ENCODE results near the gene ANKRD33B. TPM values are rescaled to one million over a fixed set of nuclear protein-coding genes. Genes with fewer than 3 reads are reported as not detected.
A peak's percentile ranks its signal among the peaks of the same experiment; 100 is the strongest.
"Not testable (repeated sequence)": the region's sequence is repeated elsewhere in the genome, so short reads cannot be mapped to it uniquely, and the experiment has no call there.

The ANKRD33B gene
- total RNA-seq (2014; rRNA removed; shearing (Covaris generic)) = 1.2 and 2.3 TPM in 2 replicates

DNA sequence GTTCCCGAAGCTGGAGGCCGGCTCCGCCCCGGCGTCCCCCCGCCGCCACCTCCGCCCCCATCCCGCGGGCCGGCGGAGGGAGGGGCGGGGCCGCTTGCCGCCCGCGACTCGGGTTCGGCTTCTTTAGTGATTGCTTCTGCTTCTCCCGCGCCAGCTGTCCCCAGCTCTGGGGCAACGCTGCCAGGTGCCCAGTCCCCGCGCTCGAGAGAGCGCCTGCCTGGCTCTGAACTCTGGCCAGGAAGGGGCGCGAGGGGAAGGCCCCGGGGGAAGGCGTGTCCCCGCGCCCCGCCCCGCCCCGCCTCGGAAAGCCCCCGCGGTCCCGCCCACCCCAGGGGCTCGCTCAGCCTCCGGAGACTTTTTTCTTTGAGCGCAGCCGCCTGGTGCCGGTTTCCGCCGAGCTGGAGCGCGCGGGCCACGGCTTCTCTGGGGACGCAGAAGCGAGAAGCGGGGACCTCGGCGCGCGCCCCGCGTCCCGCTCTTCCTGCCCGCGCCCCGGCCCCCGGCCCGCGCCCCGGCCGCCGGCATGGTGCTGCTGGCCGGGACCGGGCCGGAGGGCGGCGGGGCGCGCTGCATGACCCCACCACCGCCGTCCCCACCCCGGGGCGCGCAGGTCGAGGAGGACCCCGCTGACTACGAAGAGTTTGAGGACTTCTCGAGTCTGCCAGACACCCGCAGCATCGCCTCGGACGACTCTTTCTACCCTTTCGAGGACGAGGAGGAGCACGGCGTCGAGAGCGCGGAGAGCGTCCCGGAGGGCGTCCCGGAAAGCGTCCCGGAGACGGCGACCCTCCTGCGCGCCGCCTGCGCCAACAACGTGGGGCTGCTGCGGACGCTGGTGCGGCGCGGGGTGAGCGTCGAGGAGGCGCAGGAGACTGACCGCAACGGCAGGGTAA is at the start of gene ANKRD33B:
TSS of gene ANKRD33B (plus strand) at position 126 of the 893 bp plus-strand sequence. CDS start at position 524, 398 bp downstream.
- peak; percentile 67 for DNase-seq (ENCODE audit: low spot score)

DNA sequence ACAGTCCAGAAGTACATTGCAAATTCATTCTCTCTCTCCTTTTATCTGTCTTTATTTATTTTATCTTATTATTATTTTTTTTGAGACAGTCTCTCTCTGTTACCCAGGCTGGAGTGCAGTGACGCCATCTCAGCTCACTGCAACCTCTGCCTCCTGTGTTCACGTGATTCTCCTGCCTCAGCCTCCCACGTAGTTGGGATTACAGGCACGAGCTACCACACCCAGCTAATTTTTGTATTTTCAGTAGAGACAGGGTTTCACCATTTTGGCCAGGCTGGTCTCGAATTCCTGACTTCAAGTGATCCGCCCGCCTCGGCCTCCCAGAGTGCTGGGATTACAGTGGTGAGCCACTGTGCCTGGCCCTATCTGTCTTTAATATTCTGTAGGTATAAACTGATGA is 49.3 kb upstream of the ANKRD33B start:
- not testable (repeated sequence) for DNase-seq (ENCODE audit: low spot score)

DNA sequence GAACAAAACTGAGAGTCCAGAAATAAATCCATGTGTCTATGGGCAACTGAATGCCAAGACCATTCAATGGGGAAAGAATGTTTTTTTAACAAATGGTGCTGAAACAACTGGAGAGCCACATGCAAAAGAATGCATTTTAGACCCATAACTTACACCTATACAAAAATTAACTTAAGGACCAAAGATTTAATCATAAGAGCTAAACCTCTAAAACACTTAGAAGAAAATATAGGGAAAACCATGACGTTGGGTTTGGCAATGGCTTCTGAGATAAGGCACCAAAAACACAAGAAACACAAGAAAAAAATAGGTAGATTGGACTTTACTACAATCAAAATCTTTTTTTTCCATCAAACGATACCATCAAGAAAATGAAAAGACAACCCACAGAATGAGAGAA is 48.4 kb upstream of the ANKRD33B start:
- DNase-seq (ENCODE audit: low spot score) = no peak

DNA sequence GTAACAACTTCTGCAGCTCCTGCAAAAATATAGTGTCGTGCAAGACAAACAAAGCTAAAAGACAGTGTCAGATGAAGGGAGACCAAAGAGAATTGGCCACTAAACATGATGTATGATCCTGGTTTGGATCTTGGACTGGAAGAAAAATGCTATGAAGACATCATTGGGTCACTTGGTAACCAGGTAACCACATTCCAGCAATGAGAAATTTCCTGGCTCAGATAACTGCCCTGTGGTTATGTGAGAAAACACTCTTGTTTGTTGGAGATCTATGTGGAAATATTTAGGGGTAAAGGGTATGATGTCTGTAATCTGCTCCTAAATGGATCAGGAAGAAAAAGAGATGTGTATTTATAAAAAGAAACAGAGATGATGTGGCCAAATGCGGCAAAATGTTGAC is 45.5 kb upstream of the ANKRD33B start:
- peak; percentile 77 for DNase-seq (ENCODE audit: low spot score)

DNA sequence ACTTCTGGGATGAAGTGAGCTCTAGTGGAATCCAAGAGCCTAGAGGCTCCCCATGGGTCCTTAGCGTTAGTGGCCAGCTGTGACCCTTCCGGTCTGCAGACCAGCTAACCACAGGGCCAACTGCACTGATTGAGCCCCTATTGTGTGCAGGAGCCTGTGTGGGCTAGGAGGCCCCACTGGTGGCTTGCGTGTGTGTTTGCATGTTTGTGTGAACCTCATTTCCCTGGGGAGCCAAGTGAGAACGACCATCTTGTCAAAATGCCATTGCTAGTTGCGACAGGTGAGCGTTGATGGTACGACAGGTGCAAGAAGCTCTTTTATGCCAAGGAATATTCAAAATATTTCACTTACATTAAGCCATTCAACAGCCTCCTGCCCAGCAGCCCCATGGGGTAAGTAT is 44.1 kb upstream of the ANKRD33B start:
- DNase-seq (ENCODE audit: low spot score) = no peak

DNA sequence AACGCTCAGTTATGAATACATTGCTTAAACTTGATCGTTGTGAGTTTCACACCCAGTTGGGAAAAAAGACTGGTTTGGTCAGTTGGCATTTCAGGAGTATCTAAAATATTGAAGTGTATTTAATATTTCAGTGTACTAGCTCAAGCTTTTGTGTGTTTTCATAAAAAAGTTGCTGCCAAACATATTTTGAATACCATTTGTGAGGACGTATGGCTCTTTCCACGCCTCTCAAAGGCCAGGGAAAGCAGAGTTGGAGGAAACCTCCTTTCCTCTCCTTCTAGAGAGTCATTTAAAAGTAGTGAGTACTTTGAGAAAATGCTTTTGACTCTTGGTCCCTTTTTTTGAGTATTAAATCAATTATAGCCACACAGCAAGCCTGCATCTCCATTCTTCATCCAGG is 43.2 kb upstream of the ANKRD33B start:
- DNase-seq (ENCODE audit: low spot score) = no peak

DNA sequence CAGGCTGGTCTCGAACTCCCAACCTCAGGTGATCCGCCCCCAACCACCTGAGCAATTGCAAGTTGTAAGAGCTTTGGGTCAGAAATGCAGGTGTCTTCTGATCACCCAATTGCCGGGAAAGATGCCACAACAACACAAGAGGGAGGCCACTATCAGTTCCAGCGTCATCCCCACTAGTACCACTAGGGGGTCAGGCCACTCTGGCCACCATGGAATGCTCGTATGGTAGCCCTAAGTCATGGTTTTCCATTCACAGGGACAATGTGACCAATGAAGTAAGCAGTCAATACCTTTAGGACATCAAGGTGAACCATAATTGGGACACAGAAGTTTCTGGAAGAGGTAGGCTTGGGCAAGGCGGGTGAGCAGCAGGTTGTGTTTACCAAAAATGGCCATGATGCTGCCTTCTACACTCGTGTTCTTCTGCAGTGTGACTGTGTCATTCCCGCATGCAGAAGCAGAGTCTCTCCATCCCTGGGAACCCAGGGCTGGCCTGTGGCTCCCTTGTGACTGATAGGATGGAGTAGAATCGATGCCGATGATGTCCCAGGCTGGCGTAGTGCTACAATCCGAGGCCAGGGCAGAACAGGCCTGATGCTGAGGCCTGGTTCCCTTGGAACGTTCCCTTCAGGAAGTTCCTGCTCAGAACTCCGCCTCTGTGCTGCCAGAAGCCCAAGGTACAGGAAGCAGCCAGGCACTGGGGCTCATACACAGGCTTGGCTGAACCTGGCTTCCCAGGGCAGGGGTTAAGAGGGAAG is 42.2 kb upstream of the ANKRD33B start:
- no peak for DNase-seq (ENCODE audit: low spot score)

DNA sequence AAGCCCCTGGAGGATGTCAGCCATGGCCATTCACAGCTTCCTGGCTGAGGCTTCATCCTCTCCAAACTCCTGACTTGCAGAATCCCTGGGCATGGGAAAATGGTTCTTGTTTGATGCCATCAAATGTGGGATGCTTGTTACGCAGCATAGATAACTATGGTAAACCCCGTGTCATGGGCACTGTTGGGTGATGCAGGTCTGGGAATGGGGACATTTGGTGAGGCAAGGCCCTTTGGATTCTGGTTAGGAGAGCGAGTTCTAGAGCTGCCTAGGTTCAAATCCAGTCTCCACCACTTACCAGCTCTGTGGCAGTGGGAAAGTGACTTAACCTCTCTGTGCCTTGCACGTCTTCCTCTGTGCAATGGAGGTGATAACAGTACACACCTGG is 41.7 kb upstream of the ANKRD33B start:
- no peak for DNase-seq (ENCODE audit: low spot score)

DNA sequence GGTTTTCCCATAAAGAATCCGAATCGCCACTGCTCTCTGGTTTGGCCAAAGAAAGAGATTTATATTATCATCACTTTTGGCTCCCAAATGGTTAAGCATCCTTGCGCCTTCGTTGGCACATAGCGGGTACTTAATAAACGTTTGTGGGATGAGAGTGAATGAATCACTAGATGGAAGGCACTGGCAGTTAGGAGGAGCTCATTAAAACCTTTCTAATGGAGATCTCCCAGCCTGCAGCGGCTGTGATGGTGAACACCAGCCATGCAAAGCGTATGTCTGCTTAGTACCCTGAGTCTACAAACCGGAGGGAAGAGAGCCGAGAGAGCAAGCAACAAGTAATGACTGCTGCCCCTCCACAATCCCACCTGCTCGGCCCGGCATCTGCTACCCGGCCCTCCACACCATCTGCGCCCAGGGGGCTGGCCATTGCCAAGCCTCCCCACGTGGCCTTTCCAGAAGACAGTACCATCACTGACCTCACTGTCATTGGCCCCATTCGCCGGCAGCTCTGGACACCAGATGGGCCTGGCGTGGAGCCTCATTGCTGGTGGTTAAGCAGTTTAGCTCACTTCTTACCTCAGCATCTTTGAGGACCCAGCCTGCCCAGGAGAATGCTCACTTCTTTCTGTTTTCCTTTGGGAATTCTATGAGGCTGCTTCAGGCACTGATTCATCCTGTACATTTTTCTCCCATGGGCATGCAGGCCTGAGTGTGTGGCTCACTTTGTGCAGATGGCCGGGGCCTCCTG is 39.3 kb upstream of the ANKRD33B start:
- peak; percentile 85 for DNase-seq (ENCODE audit: low spot score)

DNA sequence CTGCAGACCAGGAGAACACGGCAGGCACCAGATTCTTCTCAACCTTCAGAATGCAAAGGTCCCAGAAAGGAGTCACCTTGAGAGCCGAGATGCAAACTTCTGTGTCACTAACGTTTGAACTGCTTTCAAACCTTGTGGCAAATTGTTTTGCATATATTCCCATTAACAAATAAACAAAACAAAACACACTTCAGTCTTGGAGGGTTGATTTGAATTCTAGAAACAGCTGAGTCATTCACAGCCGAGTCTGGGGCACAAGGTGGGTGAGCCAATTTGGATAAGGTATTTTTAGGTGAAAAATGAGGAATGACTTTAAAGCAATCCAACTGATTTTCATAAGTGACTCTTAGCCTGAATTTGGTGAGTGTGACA is 38.8 kb upstream of the ANKRD33B start:
- no peak for DNase-seq (ENCODE audit: low spot score)

DNA sequence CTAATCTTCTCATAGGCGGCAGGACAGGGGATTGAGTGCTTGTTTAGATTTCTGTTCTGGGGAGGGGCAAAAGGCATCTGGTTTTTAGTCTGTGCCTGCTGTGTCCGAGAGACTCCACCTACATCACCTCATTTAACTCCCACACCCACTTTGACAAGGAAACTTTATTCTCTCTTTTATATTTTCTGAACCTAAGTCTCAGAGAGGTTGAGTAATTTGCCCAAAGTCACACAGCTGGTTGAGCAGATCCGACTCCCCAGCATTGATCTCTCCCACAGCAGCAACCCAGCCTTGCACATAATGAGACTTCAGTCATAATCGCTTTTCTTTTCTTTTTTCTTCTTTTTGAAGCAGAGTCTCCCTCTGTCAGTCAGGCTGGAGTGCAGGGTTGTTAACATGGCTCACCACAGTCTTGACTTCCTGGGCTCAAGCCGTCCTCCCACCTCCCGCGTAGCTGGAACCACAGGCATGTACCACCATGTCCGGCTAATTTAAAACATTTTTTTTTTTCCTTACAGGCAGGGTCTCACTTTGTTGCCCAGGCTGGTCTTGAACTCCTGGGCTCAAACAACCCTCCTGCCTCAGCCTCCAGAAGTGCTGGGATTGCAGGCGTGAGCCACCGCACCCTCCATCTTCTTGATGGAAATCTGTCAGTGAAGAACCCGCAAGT is 36.5 kb upstream of the ANKRD33B start:
- DNase-seq (ENCODE audit: low spot score) = no peak

DNA sequence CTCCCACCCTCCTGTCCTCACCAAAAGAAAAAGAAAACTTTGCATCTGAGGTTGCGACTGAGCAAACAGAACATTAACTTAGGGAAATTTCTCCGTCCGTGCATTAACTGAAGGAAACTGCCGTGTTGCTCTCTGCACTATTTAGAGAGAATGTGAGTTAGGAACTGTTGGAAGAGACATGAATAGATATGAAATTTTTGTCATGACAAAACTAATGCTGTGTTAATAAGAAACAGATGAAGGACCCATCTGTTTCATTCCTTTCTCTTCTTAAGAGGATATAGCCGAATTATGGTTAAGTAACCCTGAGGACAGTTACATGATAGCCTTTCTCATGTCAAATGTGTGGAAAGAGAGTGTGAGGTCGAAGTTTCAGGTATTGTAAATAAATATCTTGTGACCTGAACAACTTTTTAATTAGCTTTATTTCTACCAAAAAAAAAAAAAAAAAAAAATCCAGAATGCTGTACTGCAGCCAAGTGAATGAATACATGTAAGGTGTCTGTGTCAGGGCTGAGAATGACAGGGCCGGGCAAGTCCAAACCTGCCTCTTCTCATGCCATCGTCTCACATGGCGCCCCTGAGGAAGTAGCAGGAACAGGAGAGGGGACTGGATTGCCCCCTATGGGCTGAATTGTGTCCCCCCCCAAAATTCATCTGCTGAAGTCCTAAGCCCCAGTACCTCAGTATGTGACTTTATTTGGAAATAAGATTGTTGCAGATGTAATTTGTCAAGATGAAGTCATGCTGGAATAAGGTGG is 35.6 kb upstream of the ANKRD33B start:
- no peak for DNase-seq (ENCODE audit: low spot score)

DNA sequence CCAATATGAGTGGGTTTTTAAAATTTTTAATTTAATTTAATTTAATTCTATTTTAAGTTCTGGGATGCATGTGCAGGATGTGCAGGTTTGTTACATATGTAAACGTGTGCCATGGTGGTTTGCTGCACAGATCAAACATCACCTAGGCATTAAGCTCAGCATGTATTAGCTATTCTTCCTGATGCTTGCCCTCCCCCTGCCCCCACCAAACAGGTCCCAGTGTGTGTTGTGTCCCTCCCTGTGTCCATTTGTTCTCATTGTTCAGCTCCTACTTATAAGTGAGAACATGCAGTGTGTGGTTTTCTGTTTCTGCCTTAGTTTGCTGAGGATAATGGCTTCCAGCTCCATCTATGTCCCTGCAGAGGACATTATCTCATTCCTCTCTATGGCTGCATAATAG is 35.0 kb upstream of the ANKRD33B start:
- DNase-seq (ENCODE audit: low spot score) = no peak

DNA sequence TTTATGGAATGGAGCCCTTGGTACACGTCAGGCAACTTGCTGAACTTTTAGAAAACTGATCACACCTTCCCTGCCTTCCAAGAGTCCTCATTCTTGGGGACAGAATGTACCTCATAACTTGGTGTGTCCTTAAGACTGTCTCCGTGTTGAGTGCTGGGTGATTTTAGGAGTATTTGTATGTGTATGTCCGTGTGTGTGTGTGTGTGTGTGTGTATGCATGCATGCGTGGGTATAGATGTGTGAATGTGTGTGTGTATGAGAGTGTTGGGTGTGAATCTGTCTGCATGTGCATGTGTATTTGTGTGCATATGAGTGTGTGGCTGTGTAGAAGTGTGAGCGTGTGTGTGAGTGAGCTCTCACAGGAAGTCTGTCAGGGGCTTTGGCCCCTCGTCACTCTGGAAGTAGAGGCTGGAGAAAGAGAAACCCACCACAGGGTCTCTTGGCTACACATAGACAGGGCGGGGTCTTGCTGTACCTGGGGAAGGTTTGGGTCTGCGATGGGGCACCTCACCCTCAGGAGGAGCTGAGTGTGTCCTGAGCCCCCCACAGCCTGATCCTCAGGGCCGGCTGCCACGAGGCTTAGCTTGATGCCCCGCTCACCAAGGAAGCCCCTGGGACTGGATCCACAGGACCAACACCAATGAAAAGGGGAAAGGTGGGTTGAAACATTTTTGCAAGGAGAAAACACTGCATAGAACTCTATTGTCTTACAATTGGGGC is 33.1 kb upstream of the ANKRD33B start:
- DNase-seq (ENCODE audit: low spot score) = no peak

DNA sequence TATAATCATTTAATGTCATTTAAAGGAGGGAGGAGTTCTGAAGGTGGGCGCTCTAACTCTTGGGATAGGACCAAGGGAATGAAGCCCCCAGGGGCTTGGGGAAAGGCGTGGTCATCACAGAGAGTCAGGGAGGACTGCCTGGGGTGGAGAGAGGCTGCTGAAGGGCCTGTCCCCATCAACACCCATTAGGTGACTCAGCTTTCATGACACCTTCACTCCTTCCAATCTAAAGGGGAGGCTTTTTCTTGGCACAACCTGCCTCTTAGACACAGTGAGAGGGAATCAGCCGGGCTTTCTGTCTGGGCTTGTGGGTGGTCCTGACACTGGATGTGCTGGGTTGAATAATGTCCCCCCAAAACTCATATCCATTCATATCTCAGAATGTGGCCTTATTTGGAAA is 31.4 kb upstream of the ANKRD33B start:
- DNase-seq (ENCODE audit: low spot score) = no peak

DNA sequence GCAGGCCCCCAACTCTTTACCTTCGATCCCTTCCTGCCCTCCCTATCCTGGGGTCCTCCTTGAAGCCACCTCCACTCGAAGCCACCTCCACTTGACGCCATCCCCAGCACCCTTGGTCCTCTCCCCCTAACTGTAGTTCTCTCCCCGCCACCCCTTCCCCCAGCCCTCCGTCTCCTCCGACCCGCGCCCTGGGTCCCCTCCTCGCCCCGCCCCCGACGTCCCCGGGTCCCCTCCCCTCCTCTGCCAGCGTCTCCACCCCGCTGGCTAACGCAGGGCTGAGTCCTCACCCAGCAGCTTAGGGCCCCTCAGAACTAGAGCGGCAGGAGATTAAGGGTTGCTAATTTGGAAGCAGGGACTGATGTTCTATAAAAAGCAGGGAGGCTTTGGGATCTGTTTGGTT is 30.6 kb upstream of the ANKRD33B start:
- no peak for DNase-seq (ENCODE audit: low spot score)

DNA sequence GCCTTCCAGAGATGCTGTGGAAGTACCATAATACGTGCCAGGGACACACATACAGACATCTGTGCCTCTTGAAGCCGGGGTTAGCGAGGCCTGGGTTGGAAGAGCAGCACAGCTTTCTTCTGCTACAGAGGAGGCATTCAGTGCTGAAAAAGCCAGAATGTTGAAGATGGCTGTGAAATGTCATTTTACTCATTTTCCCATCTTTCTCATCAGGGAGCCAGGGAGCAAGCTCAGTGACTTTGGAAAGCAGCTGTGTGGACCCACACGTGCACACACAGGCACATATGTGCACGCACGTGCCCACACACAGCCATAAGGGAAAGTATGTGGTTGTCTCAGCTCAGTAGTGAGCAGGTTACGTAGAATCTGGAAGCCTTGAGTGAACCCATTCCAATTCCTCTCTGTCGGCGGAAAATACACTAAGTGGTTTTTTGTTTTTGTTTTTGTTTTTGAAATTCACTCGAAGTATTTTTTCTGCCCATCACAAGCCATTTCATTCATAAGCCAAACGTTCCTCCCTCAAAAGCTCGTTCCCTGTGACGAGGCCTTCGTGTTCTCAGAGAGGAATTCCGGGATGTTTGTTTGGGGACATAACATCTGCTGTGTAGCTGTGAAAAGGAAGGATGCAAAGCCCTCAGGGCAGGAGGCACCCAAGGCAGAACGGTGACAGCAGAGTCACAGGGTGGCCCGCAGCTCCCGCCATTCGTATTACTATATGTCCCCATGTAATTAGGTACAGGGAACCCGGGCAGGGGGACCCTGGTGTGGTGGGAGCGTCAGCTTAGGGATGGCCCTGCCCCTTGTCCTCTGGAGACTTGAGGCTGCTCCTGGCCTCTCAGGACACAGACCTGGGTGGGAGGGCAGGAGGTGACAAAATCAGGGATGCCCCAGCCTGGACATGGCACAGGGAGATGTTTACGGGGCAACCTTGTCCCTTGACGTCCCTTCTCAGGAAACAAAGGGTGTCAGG is 29.0 kb upstream of the ANKRD33B start:
- no peak for DNase-seq (ENCODE audit: low spot score)

DNA sequence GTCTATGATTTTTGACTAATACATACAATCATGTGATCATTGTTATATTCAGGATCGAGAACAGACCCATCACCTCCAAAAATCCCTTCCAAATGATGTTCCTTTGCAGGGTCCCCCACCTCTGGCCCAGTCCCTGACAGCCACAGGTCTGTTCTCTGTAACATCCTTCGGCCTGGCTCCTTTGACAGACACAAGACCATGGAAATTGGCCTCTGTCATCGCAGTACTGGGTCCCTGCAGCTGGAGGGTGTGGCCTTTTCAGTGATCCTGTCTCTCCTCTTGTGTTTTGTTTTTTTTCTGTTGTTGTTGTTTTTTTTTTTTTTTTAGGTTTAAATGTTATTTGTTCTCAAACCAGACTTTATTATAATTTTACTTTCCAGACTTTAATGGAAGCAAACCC is 27.4 kb upstream of the ANKRD33B start:
- no peak for DNase-seq (ENCODE audit: low spot score)

DNA sequence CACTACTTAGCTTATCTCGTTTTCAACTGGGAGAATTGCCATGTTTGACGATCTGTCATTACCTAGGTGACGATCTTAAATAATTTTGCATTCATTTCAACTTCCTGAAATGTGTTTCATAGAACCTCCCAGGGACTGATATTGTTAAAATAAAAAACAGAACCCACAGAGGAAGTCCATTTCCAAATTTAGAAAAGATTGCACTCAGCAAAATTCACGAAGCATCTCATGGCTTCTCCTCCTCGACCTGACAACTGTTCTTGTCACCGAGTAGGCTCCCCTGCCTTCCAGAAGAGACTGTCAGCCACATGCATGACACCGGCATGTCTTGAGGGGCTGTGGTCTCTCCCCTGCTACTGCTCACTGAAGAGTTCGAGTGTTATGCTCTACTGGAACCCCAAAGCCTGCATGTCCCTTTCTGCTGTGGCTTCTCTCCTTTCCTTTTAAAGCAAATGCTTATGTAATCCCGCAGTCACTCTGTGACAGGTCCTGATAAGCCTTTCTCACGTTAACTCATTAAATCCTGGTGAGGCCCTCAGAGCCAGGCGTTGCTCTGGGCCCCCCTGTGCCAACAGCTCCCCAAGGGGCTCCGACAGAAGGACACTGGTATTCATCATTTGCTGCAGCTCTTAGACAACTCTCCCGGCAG is 26.8 kb upstream of the ANKRD33B start:
- no peak for DNase-seq (ENCODE audit: low spot score)

Measured in A172 (cell line).